GM18861 (cell line): Measurements from ENCODE around the gene LPO.

Experiments used
- ATAC-seq: cut with Tn5 transposase; IDR thresholded peaks from one replicate; pipeline ENCODE4 v1.9.1; 2021; ENCODE audit not compliant: unreplicated experiment

Gene LPO

GRCh38 chr17:58277107-58277801 is 38.9 kb downstream of the LPO start:
- no peak for ATAC-seq

- no peak for ATAC-seq
Measured at GRCh38 chr17:58277802-58278595, 39.6 kb downstream of the LPO start.

GRCh38 chr17:58278661-58279015 is 40.3 kb downstream of the LPO start:
- ATAC-seq: no peak

GRCh38 chr17:58279016-58279711 is 40.8 kb downstream of the LPO start:
- no peak for ATAC-seq

GRCh38 chr17:58279736-58280479 is 41.5 kb downstream of the LPO start:
- ATAC-seq: no peak

- ATAC-seq: no peak
Measured at GRCh38 chr17:58280480-58281217, 42.3 kb downstream of the LPO start, which contains the start of gene MPO. Gene MPO (minus strand): TSS chr17:58280935. CDS start chr17:58280758, 177 bp downstream.

GRCh38 chr17:58281511-58282011 is 43.2 kb downstream of the LPO start:
- ATAC-seq: no peak

- no peak for ATAC-seq
Measured at GRCh38 chr17:58282442-58282841, 44.1 kb downstream of the LPO start.

GRCh38 chr17:58283674-58284612 is 45.6 kb downstream of the LPO start:
- ATAC-seq: no peak

- no peak for ATAC-seq
Measured at GRCh38 chr17:58284613-58285421, 46.4 kb downstream of the LPO start.

- no peak for ATAC-seq
Measured at GRCh38 chr17:58285422-58285810, 47.0 kb downstream of the LPO start.

GRCh38 chr17:58289869-58290268 is 51.5 kb downstream of the LPO start:
- no peak for ATAC-seq

GRCh38 chr17:58291246-58291645 is 52.9 kb downstream of the LPO start:
- no peak for ATAC-seq

GRCh38 chr17:58294034-58294433 is 55.6 kb downstream of the LPO start:
- no peak for ATAC-seq

GRCh38 chr17:58300336-58300735 is 62.0 kb downstream of the LPO start:
- ATAC-seq: no peak

GRCh38 chr17:58301504-58302150 is 63.2 kb downstream of the LPO start:
- ATAC-seq: no peak

GRCh38 chr17:58302171-58302918 is 64.0 kb downstream of the LPO start:
- no peak for ATAC-seq
